Muscle of back (tissue), 11 donors: ENCODE measurements around the gene BEND7. TPM values are rescaled to one million over a fixed set of nuclear protein-coding genes. Genes with fewer than 3 reads are reported as not detected.
"Not testable (repeated sequence)": the region's sequence is repeated elsewhere in the genome, so short reads cannot be mapped to it uniquely, and the experiment has no call there.

Experiments used
- DNase-seq, 3 donors: peaks; one replicate each; pipeline versions ENCODE4 v3.0.0 to v3.0.0-alpha.2; 2013
- polyA plus RNA-seq, 10 donors: library from polyadenylated mRNA; unstranded; fragments of 120-200 nt; gene quantifications; one replicate each; pipeline ENCODE4 v1.2.1, GENCODE V29; 2013; ENCODE audit not compliant: insufficient read length in 10 of 10

The BEND7 gene
- polyA plus RNA-seq, 10 donors, result 5.6 to 10.6 (median 7.8) TPM

GRCh38 chr10:13483073-13483472 lies 45.7 kb downstream of the BEND7 start:
- DNase-seq, result no peak

- DNase-seq, result no peak
Measured at GRCh38 chr10:13481690-13482089, 47.1 kb downstream of the BEND7 start.

- DNase-seq, result no peak
Measured at GRCh38 chr10:13475124-13475523, 53.7 kb downstream of the BEND7 start.

GRCh38 chr10:13473986-13474385 lies 54.8 kb downstream of the BEND7 start:
- no peak for DNase-seq

DNA sequence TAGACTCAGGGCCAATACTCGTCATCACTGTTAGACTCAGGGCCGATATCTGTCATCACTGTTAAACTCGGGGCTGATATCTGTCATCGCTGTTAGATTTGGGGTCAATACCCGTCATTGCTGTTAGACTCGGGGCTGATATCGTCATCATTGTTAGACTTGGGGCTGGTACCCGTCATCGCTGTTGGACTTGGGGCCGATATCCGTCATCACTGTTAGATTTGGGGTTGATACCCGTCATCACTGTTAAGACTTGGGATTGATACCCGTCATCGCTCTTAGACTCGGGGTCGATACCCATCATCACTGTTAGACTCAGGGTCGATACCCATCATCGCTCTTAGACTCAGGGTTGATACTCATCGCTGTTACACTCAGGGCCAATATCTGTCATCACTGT lies 56.5 kb downstream of the BEND7 start:
- DNase-seq, result no peak

- DNase-seq, result no peak
Measured at GRCh38 chr10:13470270-13470669, 58.5 kb downstream of the BEND7 start.

DNA sequence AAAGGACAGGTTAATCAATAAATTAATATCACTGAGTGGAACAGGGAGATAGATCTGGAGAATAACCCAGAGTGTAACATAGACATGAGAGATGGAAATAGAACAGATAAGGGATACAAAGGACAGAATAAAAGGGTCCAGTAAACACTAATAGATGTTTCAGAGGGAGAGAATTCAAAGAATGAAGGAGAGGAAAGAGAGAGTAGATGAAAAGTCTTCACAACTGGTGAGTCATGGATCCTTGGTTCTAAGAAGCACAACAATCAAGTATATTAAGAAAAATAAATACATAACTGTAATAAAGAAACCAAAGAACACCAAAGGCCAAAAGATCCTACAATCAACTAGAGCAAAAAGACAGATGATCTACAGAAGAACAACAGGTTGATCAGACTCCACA lies 66.3 kb downstream of the BEND7 start:
- DNase-seq, result no peak

DNA sequence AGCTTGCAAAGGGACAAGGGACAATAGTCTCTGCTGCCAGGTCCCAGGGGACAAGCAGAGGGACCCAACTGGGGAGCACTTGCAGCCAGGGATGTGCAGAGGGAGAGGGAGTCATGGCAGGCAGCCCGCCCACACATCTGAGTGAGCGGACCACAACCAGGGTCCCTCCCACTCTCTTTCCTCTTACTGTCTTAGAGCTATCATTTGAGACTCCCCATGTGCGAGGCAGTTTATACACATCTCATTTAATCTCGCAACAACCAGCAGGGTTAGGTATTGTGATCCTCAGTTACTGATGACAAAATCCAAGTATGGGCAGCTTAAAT lies 70.2 kb downstream of the BEND7 start:
- DNase-seq, result no peak

DNA sequence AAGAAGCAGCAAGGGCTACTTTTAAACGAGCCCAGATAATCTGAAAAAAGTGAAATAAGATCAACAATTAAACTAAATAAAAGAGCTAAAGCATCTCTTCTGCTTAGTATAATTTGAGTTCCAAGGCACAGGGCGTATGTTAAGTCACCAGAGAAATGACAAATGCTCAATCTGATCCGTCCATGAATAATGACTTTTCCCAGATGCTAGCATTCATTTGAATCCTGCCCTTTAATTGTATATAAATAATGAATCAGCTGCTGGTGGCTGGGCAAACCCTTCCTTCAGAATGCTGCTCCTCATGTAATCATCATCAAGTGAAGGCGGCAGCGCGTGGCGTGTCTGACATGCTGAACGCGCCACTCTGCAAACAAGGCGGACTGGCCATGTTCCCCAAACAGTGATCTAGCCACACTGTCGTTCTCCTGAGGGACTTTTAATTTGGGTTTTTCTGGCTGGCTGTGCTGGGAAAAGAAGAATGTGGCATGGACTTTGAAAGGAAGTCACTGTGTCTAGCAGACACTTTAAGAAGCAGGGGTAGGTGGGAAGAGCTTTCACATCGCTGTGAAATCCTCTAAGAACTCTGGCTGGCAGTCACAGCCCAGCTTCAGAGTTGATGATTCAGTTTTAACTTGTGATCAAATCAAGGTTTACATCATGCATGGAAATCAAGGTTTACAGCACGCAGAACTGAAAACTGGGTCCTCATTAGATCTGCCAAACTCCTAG lies 70.7 kb downstream of the BEND7 start:
- no peak for DNase-seq

DNA sequence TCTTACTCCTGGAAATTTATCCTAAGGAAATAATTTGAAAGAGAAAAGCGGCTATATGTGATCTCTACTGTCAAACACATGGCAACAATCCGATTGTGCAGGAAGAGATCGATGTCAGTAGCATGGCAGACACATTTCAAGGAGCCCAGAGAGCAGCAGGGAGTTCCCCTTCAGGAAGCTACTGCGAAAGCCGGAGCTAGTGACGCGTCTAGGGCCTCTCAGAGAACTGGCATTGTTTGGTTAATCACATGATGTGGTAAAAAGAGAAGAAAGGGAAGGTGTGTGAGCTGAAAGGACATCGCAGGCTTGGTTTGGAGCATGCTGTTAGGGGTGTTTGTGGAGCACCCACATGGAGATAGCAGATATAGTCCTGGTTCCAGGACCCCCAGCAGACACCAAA lies 74.9 kb downstream of the BEND7 start:
- DNase-seq, result no peak

DNA sequence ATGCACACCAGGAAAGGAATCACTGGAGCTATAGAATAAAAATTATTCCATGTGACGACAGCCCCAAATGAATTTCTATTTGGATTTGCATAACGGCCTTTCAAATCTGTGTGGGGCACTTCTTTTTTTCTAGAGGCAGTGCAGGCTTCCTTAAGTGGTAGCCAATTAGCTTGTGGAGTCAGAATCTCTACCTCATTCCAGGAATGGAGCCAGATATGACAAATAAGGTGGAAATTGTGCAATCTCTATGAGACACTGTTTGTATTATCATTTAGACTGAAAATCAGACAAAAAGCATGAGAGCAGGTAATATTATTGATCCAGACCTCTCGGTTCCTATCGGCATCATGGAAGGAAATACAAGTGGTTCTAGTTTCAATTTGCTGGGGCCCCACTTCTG lies 78.7 kb downstream of the BEND7 start:
- peak in 1 of 3 donors; percentile 18 for DNase-seq

- no peak for DNase-seq
Measured at GRCh38 chr10:13449296-13449695, 79.5 kb downstream of the BEND7 start.

GRCh38 chr10:13448216-13448615 lies 80.6 kb downstream of the BEND7 start:
- DNase-seq, result no peak

- DNase-seq, result no peak
Measured at GRCh38 chr10:13445656-13446400, 83.0 kb downstream of the BEND7 start.

DNA sequence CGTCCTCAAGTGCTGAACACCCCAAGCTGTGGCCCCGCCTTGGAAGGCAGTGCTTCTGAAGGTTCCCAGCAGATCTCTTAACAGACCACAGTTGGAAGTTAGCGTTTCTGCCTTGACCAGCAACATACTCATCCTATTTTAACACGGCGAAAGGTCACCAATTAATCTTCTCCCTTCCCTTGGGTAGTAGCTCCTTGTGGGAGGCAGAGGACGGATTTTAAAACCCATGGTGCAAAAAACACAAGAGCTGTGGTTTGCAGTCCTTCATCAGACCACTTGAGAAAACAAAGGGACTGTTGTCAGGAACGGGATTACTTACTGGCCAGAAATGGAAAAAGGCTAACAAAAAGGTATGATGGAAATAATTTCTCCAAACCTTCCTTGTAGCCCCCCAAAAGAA lies 87.3 kb downstream of the BEND7 start:
- DNase-seq, result no peak

DNA sequence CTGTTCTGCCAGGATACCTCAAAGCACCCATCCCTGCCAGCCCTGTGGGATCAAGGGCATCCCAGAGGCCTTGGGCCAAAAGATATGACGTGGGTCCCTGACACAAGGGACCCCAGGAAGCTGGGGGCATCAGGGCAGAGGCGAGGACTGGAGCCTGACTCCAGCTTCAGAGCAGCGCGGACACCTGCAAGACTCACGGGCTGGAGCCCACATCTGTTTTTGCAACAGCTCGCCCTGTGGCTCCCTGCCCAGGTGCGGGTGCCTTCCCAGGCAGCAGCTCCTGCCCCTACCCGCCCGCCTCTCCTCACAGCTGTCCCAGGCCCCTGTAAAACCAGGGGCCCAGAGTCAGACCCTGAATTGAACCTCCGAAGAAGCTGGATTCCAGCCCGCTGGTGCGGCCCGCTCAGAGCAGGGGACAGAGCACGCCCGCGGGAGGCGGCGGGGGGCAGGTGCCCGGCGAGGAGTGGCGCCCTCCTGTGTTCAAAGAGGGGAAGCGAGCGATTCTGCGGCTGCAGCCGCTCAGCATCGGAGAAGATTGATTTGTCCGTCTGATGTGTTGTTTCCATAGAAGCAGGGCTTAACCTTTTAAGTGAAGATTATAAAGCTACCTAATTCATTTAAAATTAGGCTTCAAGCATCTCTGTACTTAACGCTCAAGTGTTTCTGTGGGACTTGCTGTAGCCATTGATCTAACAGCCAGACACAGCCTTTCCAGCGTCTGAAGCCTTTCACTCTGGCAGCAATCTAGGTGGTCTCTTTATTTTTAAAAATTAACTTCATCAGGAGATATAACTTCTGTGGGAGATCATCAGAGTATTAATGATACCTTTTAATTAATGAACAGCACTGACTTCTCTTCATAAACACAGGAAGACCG lies 88.4 kb downstream of the BEND7 start:
- peak; percentile 13 to 66 (median 38) for DNase-seq

DNA sequence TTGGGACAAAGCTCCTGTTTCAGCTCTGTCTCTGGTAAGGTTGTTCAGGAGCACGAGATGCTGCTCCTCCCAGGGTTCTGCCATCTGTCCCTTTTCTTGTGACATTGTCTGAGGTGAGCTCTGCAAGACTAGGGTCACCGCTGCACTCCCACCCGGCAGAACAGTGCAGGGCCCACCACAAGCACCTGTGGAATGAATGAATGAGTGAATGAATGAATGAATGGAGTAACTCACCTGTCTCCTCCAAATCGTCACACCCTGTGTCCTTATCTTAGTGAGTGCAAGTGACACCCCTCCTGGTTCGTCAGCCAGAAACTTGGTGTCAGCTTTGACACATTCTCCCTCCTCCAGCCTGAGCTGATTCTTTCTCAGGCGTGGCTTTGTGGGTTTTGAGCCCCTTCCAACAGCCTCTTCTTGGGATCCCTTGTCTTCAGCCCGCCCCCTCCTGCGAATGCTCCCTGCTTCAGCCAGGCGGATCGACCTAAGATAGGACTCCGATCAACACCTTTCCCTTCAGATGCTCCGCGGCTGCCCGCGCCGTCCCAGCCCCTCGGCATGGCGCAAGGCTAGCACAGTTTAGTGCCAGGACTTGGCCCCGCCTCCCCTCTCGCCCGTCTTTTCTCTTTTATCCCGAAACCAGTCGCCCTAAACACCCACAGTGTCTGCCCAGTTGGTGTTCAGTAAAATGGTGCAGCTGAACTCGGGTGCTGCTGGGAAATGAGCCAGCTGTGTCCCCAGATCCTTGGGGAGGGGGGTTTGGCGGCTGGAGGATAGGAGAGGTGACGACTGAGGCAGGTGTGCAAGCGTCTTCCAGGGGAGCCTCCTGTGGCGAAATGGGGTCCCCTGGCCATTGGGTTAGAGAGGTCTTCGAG lies 89.3 kb downstream of the BEND7 start:
- DNase-seq, result peak in 2 of 3 donors; percentile 21 to 54

DNA sequence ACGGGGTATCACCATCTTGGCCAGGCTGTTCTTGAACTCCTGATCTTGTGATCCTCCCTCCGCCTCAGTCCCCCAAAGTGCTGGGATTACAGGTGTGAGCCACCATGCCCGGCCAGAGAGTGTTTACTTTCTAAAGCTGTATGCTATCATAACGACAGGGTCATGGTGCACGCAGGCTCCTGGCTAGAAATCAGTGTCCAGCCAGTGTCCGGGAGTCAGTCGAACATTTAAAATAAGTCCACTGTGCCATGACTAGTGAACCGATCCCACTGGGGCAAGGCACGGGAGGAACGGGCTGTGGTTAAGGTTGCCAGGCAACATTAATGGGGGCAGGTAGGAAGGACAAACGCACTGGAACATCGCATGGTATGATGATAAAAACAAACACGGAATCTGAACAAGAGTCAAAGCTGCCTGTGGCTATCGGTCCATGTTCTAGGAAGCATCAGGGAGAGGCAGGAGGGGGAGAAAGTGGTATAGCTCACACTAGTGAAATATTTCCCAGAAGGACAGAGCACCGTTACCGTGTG lies 91.7 kb downstream of the BEND7 start:
- DNase-seq, result no peak

GRCh38 chr10:13427943-13428342 lies 100.9 kb downstream of the BEND7 start:
- not testable (repeated sequence) for DNase-seq

- DNase-seq, result no peak
Measured at GRCh38 chr10:13425397-13425796, 103.4 kb downstream of the BEND7 start.

DNA sequence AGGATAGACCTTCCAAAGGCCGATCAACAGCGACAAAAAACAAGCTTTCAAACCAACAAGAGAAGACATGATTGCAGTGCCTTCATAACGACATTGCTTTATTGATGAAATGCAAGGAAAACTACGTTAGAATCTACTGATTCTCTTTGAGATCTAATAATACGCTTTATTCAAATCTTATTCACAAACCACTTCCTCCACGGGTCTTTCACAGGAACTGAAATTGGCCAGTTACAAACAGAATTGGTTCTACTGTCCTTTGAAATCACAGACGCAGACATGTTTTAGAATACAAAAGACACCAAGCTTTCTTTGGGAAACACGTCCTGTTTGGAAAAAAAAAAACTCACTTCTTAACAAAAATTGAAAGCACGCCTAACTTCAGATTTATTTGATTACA lies 106.0 kb downstream of the BEND7 start:
- no peak for DNase-seq
